ENCODE results near the gene ATXN8OS. TPM values are rescaled to one million over a fixed set of nuclear protein-coding genes. Genes with fewer than 3 reads are reported as not detected.

The ATXN8OS gene
- total and polyA plus RNA-seq, 2 donors (not counting 3 experiments of a cell fraction or from before 2014, with no cell fraction given) = not detected

DNA sequence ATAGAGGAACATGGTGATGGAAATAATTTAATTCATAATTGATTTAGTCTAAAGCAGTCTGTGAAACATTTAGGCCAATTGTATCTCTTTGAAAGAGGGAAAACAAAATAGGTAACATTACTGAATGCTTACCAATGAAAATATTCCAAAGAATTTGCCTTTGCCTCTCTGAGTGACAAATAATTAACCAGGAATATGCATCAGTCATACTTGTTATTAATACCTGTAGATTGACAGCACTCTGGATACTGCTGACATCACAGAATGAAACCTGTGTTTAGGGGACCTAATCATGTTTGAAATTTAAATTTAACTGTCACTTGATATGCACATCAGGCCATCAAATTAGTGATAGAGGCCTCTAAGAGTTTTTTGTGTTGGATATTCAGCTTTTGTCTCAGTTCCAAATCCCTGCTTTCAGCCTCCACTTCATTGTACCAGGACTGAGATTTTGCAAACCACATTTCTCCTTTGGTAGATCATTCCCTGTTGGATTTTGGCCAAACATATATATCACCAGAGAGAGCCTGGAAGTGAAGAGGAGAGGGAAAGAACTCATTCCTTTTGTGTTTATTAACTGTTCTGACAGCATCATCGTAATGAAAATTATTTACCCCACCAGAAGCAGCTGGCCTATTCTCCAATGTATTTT lies 65.4 kb downstream of the ATXN8OS start:
- Histone ChIP-seq H4K20me1 (replicated peaks; ENCODE audit: control insufficient read depth, extremely low read depth, insufficient read depth, low read length) (no peaks in the 10 kb centered on the region), H3K36me3 (ENCODE audit: control insufficient read depth in 2 of 2, extremely low read depth in 1 of 2, insufficient read depth in 2 of 2, low read length in 2 of 2) (no peaks in the 10 kb centered on the region), H3K27ac (ENCODE audit: insufficient read depth, low read depth, low read length) (no peak overlapping the region), H3K9me1 (replicated peaks; ENCODE audit: control insufficient read depth, extremely low read depth, insufficient read depth, low read length) (no peaks in the 10 kb centered on the region), H3K9me3 (replicated peaks; ENCODE audit: control insufficient read depth, insufficient read depth, low read length) (no peaks in the 10 kb centered on the region), H3K4me3 (replicated peaks in 1 of 3; ENCODE audit: insufficient read depth in 1 of 3, low read depth in 1 of 3, low read length in 3 of 3) (no peak overlapping the region), H3K79me2 (ENCODE audit: control insufficient read depth, insufficient read depth, low read length) (no peaks in the 10 kb centered on the region), H3K27me3 (ENCODE audit: control insufficient read depth in 2 of 2, insufficient read depth in 2 of 2, low read length in 2 of 2) (no peaks in the 10 kb centered on the region), H3K4me2 (ENCODE audit: insufficient read depth, low read length) (no peak overlapping the region), H2AFZ (ENCODE audit: low read depth, low read length) (no peak overlapping the region), H3K9ac (replicated peaks; ENCODE audit: extremely low read depth, insufficient read depth, low read length) (no peak overlapping the region), H3K4me1 (ENCODE audit: control insufficient read depth, extremely low read depth, insufficient read depth, low read length) (no peaks in the 10 kb centered on the region)
- TF ChIP-seq MYC (IDR thresholded peaks at IDR 0.05; ENCODE audit: low read depth, low read length) (no peak), EZH2 (IDR thresholded peaks at IDR 0.05; ENCODE audit: borderline replicate concordance, low read depth, low read length, severe bottlenecking) (no peak), GATA2 (IDR thresholded peaks at IDR 0.05; ENCODE audit: insufficient read depth, insufficient read length, low read depth, low read length) (no peak), POLR2A (IDR thresholded peaks at IDR 0.05; ENCODE audit: low read depth, low read length) (no peak), FOS (IDR thresholded peaks at IDR 0.05; ENCODE audit: borderline replicate concordance, insufficient read depth, low read length) (no peak), JUN (IDR thresholded peaks at IDR 0.05; ENCODE audit: borderline replicate concordance, insufficient read depth, insufficient read length, low read depth) (no peak), POLR2AphosphoS5 (IDR thresholded peaks at IDR 0.05; ENCODE audit: insufficient read depth, low read depth, low read length) (no peak)
- TF ChIP-seq, protein P1, sequence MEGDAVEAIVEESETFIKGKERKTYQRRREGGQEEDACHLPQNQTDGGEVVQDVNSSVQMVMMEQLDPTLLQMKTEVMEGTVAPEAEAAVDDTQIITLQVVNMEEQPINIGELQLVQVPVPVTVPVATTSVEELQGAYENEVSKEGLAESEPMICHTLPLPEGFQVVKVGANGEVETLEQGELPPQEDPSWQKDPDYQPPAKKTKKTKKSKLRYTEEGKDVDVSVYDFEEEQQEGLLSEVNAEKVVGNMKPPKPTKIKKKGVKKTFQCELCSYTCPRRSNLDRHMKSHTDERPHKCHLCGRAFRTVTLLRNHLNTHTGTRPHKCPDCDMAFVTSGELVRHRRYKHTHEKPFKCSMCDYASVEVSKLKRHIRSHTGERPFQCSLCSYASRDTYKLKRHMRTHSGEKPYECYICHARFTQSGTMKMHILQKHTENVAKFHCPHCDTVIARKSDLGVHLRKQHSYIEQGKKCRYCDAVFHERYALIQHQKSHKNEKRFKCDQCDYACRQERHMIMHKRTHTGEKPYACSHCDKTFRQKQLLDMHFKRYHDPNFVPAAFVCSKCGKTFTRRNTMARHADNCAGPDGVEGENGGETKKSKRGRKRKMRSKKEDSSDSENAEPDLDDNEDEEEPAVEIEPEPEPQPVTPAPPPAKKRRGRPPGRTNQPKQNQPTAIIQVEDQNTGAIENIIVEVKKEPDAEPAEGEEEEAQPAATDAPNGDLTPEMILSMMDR (IDR thresholded peaks at IDR 0.05; ENCODE audit: extremely low read depth in 1 of 2, insufficient read depth in 1 of 2, low read depth in 1 of 2, low read length in 2 of 2) = no peak
- TF ChIP-seq, protein P2, sequence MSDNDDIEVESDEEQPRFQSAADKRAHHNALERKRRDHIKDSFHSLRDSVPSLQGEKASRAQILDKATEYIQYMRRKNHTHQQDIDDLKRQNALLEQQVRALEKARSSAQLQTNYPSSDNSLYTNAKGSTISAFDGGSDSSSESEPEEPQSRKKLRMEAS (IDR thresholded peaks at IDR 0.05; ENCODE audit: insufficient read depth, insufficient read length) = no peak
- POLR2A ChIA-PET = no interaction called here
- FAIRE-seq (no peak), DNase-seq (ENCODE audit: low read depth, low spot score) (no peak)
- BruUV-seq (replicated peaks) = no TSS peak
- CTCF ChIA-PET = no interaction called here
- dilution Hi-C loops (cut with MboI; ENCODE audit: extremely low pct_ligation_motif_present, low sequenced_read_pairs) (no loop called here), intact Hi-C loops (cut with micrococcal nuclease) (no loop called here)
